IPS-NIHi11 (cell line): ENCODE data around the gene TBL1X.
A peak's percentile ranks its signal among the peaks of the same experiment; 100 is the strongest.
"Not testable (repeated sequence)": the region's sequence is repeated elsewhere in the genome, so short reads cannot be mapped to it uniquely, and the experiment has no call there.

Experiments
- DNase-seq: peaks from one replicate; pipeline ENCODE4 v3.0.0; 2012; ENCODE audit warnings: mixed read lengths, low spot score

The TBL1X gene

GRCh38 chrX:9459186-9459748 is 5.6 kb upstream of the TBL1X start:
- DNase-seq = no peak

DNA sequence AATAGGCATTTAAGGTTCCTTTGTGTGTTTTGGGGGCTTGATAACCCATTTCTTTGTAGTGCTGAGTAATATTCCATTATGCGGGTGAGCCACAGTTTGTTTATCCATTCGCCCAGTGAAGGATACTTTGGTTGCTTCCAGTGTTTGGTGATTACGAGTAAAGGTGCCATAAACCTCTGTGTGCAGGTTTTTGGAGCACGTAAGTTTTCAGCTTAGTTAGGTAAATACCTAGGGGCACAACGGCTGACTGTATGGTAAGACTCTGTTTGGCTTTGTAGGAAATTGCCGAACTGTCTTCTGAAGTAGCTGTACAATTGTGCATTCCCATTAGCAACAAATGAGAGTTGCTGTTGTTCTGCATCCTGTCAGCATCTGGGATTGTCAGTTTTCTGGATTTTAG is 3.8 kb upstream of the TBL1X start:
- DNase-seq = no peak

GRCh38 chrX:9462456-9462855 is 2.4 kb upstream of the TBL1X start:
- no peak for DNase-seq

DNA sequence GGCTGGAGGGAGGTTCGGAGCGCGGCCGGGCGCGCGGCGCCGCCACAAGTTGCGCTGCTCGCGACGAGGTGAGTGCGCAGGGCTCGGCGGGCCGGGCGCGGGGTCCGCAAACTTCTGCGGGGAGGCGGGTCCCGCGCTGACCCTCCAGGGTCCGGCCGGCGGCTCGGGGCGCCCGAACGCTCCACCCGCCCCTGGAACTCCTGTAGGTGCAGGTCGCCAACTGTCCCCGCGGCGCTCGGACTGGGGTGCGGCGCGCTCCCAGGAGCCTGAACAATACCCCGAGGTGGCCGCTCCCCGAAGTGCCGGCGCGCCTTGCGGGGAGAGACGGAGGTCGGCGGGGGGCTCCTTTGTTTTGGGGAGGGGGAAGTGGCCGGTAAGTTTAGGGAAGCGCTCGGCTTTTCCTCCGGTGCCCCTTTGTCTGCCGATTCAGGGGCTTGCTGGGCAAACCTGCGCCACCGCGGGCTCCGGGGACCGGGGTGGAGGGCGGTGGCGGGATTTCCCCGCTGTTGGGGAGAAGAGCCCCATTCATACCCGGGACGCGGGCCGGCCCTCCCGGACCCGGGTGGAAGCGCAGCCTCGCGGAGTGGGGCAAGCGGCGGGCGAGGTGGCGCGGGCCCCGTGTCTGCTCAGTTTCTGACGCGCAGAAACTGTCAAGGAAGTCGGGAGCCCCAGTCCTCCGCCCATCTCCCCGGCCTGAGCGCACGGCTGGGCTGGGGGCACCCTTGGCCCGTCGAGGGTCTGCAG is 694 bp downstream of the TBL1X start:
- peak; percentile 17 for DNase-seq

DNA sequence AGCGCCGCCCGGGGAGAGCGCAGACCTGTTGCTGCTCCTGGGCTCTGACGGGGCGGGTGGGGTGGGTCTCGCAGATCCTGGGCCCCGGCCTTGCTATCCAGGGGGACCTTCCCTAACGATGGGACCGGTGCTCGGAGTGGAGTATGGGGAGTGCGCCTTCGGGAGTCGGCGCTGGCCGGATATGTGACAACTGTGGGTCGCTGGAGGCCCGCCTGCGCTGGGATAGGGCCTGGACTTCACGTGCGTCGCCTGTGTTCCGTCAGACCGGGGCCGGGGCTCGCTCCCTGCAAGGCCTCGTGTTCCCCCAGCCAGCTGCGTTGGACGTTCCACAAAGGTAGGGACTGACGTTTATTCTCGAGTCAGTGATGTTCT is 1.3 kb downstream of the TBL1X start:
- peak; percentile 22 for DNase-seq

GRCh38 chrX:9466736-9467135 is 1.9 kb downstream of the TBL1X start:
- no peak for DNase-seq

- no peak for DNase-seq
Measured at GRCh38 chrX:9467146-9467545, 2.3 kb downstream of the TBL1X start.

GRCh38 chrX:9467751-9468150 is 2.9 kb downstream of the TBL1X start:
- peak; percentile 13 for DNase-seq

DNA sequence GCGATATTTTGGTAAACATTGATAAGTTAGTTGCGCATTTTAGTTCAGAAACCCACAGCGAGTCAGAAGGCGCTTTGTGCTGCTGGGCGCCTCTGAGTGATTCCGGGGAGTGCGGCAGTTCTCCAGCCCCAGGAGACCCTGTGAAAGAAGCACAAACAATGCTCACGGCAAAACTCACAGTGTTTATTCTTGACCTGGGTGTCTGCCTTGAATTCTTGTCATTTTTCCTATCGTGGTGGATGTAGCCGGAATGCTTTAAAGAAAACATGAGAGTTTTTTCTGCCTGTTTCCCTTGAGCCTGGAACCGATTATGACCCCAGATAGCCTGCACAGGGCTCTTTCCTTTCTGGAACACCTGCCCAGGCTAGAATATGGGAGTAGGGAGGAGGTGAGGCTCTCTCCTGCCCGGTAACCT is 6.7 kb downstream of the TBL1X start:
- no peak for DNase-seq

- no peak for DNase-seq
Measured at GRCh38 chrX:9473708-9474107, 8.8 kb downstream of the TBL1X start.

- DNase-seq = not testable (repeated sequence)
Measured at GRCh38 chrX:9475417-9475816, 10.6 kb downstream of the TBL1X start.

- no peak for DNase-seq
Measured at GRCh38 chrX:9475984-9476383, 11.1 kb downstream of the TBL1X start.

DNA sequence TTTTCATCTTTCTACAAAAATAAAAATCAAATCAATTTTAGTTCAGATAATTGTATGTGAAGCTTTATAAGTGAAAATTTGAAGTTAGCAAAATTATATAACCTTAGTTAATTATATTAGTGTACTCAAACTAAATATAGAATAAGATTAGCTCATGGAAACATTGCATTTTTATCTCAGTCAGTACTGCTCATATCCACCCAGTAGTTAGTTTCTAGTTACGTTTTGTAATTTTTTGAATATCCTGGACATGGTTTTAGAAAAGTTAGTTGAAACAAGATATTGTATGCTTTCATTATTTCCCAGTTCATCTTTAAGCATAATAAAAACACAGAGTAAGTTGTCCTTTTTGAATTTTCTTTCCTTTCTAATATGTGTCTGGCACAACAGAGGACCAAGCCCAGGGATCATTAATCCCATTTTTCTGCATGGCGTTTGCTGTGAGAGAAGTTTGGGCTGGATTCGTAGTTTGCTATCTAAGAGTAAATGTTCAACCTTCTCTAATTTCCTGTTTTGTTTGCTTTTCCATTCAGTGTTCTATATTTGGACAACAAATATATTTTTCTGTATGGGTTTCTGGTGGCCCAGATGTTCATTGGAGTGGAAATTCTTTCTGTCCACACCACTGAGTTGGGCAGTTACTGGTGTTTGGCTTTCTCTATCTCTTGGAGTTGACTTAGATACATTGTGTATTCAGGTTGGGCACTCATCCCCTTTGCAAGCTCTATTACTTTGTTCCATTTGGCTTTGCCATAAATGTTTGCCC is 12.1 kb downstream of the TBL1X start:
- DNase-seq = no peak

DNA sequence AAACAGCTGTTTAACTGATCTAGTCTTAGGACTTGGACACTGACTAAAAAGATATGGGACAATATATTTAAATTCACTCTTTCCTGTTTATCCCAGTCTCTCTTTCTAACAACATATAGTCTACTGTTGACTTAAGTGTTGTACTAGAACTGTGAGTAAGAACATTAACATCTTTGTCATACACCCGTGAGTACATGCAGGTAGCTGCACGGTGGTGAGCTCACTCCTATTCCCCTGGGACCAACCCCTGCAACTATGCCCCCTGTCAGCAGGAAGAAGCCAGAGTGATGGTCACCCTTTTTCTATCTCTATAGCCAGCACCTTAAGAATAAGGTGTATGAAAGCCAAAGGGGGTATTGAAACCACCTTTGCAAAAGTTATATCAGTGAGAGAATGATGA is 17.6 kb downstream of the TBL1X start:
- no peak for DNase-seq

- no peak for DNase-seq
Measured at GRCh38 chrX:9482837-9483236, 18.0 kb downstream of the TBL1X start.

- DNase-seq = no peak
Measured at GRCh38 chrX:9483376-9483775, 18.5 kb downstream of the TBL1X start.

- no peak for DNase-seq
Measured at GRCh38 chrX:9486786-9487387, 22.0 kb downstream of the TBL1X start.

- no peak for DNase-seq
Measured at GRCh38 chrX:9488586-9488985, 23.7 kb downstream of the TBL1X start.

DNA sequence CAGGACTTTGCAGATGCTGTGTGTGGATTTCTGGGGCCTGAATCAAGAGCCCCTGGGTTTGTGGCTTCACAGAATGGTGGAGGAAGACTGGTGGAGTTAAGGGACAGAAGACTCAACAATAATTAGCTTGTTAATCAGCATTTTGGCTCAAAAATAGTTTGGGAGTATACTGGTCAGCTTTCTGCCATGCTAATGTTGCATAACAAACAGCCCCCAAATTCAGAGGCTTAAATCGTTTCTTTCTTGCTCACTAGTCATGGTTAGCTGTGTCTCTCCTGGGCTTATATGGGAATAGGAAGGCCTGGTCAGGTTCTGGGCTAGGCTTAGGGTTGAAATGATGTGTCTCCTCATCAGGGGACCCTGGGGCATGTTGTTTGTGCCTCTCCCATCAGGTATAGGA is 24.4 kb downstream of the TBL1X start:
- DNase-seq = no peak

DNA sequence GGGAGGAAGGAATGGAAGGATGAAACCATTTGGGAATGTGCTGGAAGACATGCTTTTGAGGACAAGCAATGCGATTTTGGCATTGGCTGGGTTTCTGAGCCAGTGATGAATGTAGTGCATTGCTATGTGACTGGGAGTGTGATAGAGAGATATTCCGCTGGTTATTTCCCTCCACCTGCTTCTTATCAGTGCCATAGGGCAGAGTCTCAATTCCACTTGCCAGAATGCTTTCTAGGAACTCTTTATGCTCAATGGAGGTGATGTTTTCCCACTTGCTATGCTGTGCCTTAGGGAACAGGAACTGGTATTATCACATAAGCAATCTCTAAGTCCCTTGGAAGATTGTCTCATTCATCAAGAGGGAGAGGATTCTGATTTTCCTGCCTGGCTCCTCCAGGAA is 28.0 kb downstream of the TBL1X start:
- no peak for DNase-seq

DNA sequence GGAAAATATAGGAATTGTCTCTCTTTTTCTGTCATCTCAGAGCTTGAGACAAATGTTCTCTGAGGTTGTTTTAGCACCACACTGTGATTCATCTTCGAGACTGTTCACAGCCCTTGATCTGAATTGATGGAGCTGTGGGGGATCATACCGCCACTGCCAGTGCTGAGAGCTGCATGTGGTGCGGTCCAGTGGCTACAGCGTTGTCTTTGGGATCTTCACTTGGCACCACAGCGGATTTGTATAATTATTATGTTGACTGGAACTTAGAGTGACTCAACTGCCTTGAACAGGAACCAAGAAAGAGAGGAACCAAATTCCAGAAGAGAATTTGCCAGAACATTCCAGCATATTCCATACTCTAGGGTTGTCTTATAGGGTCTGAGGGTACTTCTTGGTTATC is 29.1 kb downstream of the TBL1X start:
- no peak for DNase-seq

- DNase-seq = no peak
Measured at GRCh38 chrX:9494771-9495170, 29.9 kb downstream of the TBL1X start.

GRCh38 chrX:9495496-9495895 is 30.6 kb downstream of the TBL1X start:
- no peak for DNase-seq
